Stomach (tissue), 4 donors: ENCODE measurements around the gene COL4A1.

Experiments used
- EP300 ChIP-seq: sonication (generic); formaldehyde crosslinking; IDR thresholded peaks from one replicate; pipeline ENCODE4 v1.6.1; 2017; ENCODE audit warnings: antibody characterized with exemption
- POLR2A ChIP-seq, 4 donors: fragments of 450-650 bp; IDR thresholded peaks; one replicate each; pipeline ENCODE4 v1.6.1; 2016; ENCODE audit warnings: antibody characterized with exemption in 4 of 4, control low read depth in 2 of 4, mild to moderate bottlenecking in 1 of 4, moderate library complexity in 1 of 4
- TF ChIP-seq, protein P1 (sequence below), 7 experiments: fragments of 450-650 bp in 4 of 7; fragments of 200-600 bp in 3 of 7; sonication (generic) in 3 of 7; IDR thresholded peaks; one replicate each; pipeline ENCODE4 v1.5.1; 2016 to 2019; ENCODE audit warnings: antibody characterized with exemption in 7 of 7, control low read depth in 2 of 7, mild to moderate bottlenecking in 1 of 7

DNA sequence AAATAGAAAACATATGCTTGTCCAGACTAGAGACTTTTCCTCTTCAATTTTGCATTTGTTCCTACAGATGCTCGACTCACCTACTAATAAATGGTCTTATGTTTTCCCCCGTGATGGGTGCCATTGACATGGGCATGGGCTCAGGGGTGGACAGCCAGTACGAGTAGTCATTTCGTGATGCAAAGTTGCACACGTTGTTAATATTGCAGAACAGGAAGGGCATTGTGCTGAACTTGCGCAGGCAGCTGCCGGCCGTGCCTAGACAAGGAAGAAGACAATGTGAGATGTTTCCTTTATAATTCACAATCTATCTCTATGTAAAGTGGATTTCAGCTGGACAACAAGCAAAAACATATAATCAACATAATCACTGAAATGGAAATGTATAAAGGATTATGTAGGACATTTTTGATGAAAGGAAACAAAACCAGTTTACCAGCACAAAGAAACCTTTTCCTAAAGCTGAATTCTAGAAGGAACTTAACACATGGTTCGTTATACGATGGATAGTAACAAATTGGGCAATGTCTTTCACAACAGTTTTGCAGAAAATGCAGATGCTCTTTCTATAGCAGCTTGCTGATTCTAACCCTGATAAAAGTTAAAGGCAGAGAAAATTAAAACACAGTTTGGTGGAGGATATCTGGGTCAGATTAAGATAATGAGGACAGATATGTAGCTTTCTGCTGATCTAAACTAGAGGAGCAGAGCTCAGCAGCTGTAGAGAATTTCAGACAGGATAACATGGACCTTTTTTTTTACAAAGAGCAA lies 145.7 kb downstream of the COL4A1 start:
- no peak for TF ChIP-seq POLR2A (IDR thresholded peaks at IDR 0.05)
- TF ChIP-seq, protein P1, sequence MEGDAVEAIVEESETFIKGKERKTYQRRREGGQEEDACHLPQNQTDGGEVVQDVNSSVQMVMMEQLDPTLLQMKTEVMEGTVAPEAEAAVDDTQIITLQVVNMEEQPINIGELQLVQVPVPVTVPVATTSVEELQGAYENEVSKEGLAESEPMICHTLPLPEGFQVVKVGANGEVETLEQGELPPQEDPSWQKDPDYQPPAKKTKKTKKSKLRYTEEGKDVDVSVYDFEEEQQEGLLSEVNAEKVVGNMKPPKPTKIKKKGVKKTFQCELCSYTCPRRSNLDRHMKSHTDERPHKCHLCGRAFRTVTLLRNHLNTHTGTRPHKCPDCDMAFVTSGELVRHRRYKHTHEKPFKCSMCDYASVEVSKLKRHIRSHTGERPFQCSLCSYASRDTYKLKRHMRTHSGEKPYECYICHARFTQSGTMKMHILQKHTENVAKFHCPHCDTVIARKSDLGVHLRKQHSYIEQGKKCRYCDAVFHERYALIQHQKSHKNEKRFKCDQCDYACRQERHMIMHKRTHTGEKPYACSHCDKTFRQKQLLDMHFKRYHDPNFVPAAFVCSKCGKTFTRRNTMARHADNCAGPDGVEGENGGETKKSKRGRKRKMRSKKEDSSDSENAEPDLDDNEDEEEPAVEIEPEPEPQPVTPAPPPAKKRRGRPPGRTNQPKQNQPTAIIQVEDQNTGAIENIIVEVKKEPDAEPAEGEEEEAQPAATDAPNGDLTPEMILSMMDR (IDR thresholded peaks at IDR 0.05): no peak
- TF ChIP-seq EP300: no peak
